PC-9 (cell line): ENCODE measurements around the gene P2RY12.

Source experiments
- CTCF ChIP-seq: fragments of 200-600 bp; sonication (generic); conservative IDR thresholded peaks from 2 replicates; pipeline ENCODE4 v1.6.1; 2017; ENCODE audit warnings: mixed run types, antibody characterized with exemption, mild to moderate bottlenecking, moderate library complexity
- EZH2 ChIP-seq: fragments of 200-600 bp; sonication (generic); IDR thresholded peaks from 2 replicates; pipeline ENCODE4 v1.8.0; 2017; ENCODE audit warnings: antibody characterized with exemption, low read depth

DNA sequence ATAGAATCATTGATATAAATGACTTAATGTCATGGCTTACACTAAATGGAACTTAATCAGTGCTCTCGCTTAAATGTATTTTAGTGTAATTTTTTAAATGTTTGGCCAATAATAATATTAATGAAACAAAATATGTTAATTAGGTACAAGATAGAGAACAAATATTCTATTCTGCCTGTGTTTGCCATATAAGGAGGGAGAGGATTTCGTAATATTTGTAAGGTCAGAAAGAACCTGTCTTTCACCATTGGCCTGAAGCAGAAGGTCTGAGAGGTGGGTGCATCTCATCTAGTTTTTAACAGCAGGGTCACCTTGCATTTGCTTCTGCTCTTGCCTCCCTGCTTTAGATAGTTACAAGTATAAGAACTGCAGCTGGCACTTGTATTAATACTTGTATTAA, 70.4 kb downstream of the P2RY12 start:
- TF ChIP-seq CTCF (no peak), EZH2 (no peak)
